GM18861 (cell line): ENCODE measurements around the gene TLR2.

ENCODE experiments used
- ATAC-seq: cut with Tn5 transposase; IDR thresholded peaks from one replicate; pipeline ENCODE4 v1.9.1; 2021; ENCODE audit not compliant: unreplicated experiment

The TLR2 gene

DNA sequence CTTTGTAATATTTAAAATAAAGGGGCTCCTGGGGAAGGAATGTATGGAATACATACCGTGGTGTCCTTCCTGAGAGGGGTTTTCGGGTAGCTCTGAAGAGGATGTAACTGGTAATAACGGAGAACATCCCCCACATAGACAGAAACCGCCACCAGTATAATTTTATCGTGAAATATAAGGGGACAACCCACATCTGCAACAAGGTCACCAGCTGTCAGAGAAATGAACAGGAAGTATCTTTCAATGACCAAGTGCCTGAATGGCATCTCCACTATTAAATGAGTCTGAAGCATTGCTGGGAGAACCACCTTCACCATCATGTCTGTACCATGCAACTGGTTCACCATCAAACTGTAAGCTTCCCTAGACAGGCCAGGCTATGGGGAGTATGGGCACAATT lies 44.1 kb downstream of the TLR2 start:
- ATAC-seq: peak; percentile 33

DNA sequence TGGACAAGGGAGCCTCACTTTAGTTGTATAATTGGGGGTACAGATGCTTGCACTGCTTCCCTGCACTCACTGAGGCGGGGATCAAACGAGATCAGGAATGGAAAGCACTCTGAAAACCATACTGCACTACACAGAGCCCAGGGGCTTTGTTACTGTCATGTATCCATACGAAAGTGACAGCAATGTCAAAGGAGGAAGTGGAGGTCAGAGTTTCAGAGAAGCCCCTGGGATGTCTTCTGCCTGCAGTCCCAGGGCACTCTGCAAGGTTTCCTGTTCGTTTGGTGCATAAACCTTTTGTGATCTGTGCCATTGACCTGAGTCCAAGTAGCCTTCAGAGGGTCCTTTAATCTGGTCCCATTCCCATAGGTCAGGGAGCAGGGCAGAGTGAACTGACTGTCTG lies 44.6 kb downstream of the TLR2 start:
- peak; percentile 45 for ATAC-seq

DNA sequence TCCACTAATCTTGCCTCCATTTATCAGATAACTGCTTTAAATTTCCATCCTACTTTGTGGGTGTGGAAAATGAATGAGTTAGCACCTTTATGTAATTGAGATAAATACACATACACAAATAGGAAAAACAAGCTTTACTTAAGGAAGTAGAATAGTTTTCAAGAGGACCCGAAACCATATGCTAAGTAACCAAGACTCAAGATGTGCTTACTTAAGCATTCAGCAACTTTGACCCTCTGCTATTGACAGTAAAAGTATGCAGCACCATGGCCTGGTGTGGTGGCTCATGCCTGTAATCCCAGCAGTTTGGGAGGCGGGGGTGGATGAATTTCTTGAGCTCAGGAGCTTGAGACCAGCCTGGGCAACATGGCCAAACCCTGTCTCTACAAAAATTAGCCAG lies 45.8 kb downstream of the TLR2 start:
- no peak for ATAC-seq

DNA sequence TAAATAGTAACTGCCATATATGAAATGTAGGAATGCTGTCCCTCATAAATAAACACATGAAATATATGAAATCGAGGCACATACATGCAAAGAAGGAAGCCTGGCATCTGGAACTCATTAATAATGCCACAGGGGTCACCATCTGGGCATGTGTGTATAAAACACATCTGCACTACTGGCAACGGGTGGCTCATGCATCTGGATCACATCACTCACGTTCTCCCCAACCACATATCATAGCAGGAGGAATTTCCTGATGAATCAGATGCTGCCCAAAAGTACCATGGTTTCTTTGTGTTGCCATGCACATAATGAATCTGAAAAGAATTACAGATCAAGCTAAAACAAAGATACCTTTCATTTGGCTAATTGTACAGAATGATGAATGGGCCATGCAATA lies 47.2 kb downstream of the TLR2 start:
- no peak for ATAC-seq

DNA sequence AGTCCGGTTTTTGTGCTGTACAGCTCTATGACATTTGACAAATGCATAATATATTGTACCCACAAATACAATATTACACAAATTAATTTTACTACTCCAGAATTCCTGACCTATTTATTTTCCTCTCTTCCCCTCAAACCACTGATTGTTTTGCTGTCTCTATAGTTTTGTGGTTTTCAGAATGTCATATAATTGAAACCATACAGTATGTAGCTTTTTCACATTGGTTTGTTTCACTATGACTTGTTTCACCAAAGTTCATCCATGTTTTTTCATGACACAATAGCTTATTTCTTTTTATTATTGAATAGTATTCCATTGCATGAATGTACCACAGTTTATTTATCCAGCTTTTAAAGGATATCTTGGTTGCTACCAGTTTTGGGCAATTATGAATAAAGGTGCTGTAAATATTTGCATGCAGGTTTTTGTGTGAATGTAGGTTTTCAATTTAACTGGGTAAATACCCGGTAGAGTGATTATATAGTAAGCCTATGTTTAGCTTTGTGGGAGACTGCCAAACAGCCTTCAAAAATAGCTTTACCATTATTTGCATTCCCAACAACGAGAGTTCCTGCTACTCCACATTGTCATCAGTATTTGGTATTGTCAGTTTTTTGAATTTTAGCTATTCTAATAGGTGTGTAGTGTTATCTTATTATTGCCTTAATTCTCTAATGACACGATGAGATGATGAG lies 49.8 kb downstream of the TLR2 start:
- peak; percentile 66 for ATAC-seq

DNA sequence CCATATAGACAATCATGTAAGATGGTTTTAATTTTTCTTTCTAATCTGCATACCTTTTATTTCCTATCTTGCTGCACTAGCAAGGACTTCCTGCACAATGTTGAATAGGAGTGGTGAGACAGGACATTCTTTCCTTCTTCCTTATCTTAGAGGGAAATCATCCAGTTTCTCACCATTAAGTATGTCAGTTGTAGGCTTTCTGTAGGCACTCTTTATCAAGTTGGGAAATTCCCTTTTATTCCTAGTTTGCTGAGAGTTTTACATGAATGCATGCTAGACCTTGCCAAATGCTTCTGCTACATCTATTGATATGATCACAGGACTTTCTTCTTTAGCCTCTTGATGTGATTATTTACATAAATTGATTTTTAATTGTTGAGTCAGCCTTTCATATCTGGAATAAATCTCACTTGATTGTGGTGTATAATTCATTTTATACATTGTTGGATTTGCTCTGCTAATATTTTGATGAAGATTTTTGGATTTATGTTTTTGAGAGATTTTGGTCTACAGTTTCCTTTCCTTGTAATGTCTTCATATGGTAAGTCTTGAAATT lies 51.9 kb downstream of the TLR2 start:
- ATAC-seq: no peak

DNA sequence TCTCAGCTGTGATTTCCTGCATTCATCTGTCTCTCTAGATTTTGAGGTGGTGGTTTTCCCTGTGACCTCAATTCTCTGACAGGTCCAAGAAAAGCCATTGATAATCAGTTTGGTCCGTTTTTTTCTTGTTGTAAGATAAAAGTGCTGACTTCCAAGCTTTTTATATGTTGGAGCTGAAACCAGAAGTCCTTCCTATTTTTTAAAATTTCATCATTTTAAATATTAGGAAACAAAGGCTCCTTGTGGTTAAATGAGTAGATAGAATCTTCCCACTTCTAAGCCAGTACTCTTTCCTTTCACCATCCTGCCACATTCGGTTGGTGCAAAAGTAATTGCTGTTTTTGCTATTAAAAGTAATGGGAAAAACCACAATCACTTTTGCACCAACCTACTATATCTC lies 57.5 kb downstream of the TLR2 start:
- no peak for ATAC-seq

DNA sequence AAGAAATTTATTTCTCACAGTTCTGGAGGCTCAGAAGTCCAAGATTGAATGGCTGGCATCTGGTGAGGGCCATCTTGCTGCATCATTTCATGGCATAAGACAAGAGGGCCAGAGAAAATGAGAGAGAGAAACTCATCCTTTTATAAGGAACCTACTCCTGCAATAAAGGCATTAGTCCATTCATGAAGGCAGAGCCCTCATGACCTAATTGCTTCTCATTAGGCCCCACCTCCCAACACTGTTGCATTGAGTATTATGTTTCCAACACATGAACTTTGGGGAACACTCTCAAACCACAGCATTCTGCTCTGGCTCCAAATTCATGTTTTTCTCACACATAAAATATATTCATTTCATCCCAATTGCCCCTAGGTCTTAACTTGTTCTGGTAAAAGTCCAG lies 61.6 kb downstream of the TLR2 start:
- no peak for ATAC-seq

DNA sequence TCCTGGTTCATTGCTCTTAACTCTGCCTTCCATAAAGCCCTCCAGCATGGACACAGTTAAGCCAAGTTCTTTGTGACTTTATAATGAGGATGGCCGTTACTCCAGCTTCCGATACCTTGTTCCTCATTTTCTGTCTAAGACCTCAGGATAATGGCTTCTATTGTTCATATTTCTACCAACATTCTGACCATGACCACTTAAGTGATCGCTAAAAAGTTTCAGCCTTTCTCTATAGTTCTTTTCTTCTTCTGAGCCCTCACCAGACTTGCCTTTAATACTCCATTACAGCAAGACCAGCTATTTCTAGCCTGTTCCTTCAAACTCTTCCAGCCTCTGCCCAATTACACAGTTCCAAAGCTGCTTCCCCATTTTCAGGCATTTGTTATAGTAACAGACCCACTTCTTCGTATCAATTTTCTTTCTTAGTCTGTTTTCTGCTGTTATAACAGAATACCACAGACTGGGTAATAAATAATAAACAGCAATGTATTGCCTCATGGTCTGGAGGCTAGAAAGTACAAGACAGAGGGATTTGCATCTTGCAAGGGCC lies 63.4 kb downstream of the TLR2 start:
- ATAC-seq: no peak

DNA sequence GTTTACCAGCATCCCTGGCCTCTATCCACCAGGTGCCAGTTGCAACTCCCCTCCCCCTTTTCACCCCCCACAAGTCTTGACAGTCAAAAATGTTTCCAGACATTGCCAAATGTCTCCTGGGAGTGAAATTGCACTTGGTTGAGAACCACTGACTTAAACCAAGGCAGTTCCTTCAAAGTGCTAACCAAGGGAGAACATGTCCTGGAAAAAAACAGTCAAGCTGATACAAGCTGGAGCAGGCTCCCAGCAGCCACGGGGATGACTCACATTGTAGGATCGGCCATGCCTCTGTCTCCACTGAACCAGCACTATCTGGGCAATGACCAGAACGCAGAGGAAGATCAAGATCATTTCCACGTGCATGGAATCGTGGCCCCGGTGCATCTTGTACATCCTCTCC lies 64.3 kb downstream of the TLR2 start:
- ATAC-seq: no peak

DNA sequence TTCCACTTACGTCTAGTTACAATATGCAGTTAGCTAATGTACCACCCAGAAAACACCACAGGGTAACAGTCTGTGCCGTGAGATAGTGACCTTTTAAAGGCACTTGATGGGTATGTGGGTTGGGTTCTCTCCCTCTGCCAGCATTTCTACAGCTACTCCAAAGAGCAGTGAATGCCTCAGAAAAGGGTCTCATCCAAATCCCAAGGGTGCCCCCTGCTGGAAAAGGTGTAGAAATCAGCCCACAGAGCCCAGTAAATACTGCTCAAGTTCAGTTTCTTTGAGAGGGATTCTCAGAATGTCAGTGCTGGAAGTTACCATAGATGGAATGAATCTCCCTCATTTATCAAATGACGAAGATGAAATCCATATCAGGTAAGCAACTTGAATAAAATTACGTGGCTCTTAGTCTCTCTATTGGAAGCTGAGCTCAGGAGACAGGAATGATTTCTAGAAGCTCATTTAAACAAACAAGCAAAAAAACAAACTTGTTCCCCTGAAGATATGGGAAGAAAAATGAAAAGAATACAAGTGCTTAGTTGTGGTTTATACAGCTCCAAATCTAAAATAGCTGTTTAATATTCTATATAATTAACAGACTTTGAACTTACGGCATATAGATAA lies 66.2 kb downstream of the TLR2 start:
- ATAC-seq: peak; percentile 81

DNA sequence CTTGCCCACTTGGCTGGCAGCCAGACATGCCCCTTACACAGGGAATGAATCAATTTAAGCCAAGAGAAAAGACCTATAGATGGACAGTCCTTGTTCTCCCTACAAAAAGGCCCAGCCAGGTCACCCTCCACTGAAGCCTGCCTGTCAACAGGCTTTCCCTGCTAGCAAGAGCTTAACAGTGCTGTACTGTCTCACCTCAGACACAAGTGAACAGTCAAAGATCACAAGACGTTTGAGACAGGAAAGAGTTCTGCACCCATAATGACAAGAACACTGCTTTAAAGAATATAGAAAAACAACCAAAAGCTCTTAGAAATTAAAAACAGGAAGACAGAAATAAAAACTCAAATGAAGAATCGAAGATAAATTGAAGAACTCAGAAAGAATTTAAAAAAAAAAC lies 71.1 kb downstream of the TLR2 start:
- ATAC-seq: no peak
